Small intestine (tissue), 7 donors: Measurements from ENCODE around the gene NEURL2. TPM values are rescaled to one million over a fixed set of nuclear protein-coding genes. Genes with fewer than 3 reads are reported as not detected.
A peak's percentile ranks its signal among the peaks of the same experiment; 100 is the strongest.
"Not testable (repeated sequence)": the region's sequence is repeated elsewhere in the genome, so short reads cannot be mapped to it uniquely, and the experiment has no call there.

Experiments used
- DNase-seq, 2 donors: peaks; one replicate each; pipeline versions ENCODE4 v3.0.0 to v3.0.0-alpha.2; 2013
- FAIRE-seq: peaks from 2 replicates; lab custom pipeline; 2012; peaks lifted over from hg19 to GRCh38; lab: Jason Lieb, UNC
- H3K27ac ChIP-seq, 3 donors: one replicate each; pipeline ENCODE4 v1.5.1; 2013; ENCODE audit warnings: low read length in 2 of 3, mild to moderate bottlenecking in 2 of 3, control low read depth in 1 of 3, inconsistent platforms in 1 of 3, low read depth in 1 of 3, moderate library complexity in 1 of 3
- H3K27me3 ChIP-seq, 3 donors: one replicate each; pipeline ENCODE4 v1.6.1; 2013; ENCODE audit warnings: low read length in 3 of 3, inconsistent platforms in 1 of 3; ENCODE audit not compliant: control insufficient read depth in 3 of 3, insufficient read depth in 3 of 3
- H3K36me3 ChIP-seq, 3 donors: one replicate each; pipeline ENCODE4 v1.6.1; 2013; ENCODE audit warnings: low read length in 3 of 3, inconsistent platforms in 1 of 3, low read depth in 1 of 3, mild to moderate bottlenecking in 1 of 3, moderate library complexity in 1 of 3; ENCODE audit not compliant: control insufficient read depth in 3 of 3, insufficient read depth in 2 of 3
- H3K4me1 ChIP-seq, 3 donors: one replicate each; pipeline ENCODE4 v1.6.1; 2013; ENCODE audit warnings: low read length in 2 of 3, inconsistent platforms in 1 of 3, low read depth in 1 of 3, mild to moderate bottlenecking in 1 of 3, moderate library complexity in 1 of 3; ENCODE audit not compliant: control insufficient read depth in 3 of 3, insufficient read depth in 2 of 3
- H3K4me3 ChIP-seq, 3 donors: one replicate each; pipeline ENCODE4 v1.5.1; 2013; ENCODE audit warnings: low read length in 3 of 3, control low read depth in 1 of 3, inconsistent platforms in 1 of 3, low read depth in 1 of 3, mild to moderate bottlenecking in 1 of 3, moderate library complexity in 1 of 3
- H3K9me3 ChIP-seq, 2 donors: one replicate each; pipeline ENCODE4 v1.6.1; 2013; ENCODE audit warnings: low read depth in 1 of 2, low read length in 1 of 2; ENCODE audit not compliant: control insufficient read depth in 2 of 2, insufficient read depth in 1 of 2
- WGBS, 3 donors: extraction: QIAGEN DNeasy Blood & Tissue Kit; methylation state at CpG; one replicate each; pipeline ENCODE4 v1.1.7; 2013; 5-methylcytosine and 5-hydroxymethylcytosine counted together
- polyA plus RNA-seq, 4 donors: library from polyadenylated mRNA; stranded (reverse) in 3 of 4; unstranded in 1 of 4; fragments of 200-250 nt in 3 of 4; fragments of 120-200 nt in 1 of 4; gene quantifications; one replicate each; pipeline versions ENCODE4 v1.2.1 to v1.2.3, GENCODE V29; 2013
- donor health status: healthy with polysubstance abuse.
- donor health status: control.
- donor health status: control.
- donor health status: Bipolar disorder and iron deficiency.
- donor health status: healthy.

The NEURL2 gene
- polyA plus RNA-seq, 4 donors, result 2.9 to 20.2 (median 4.0) TPM

DNA sequence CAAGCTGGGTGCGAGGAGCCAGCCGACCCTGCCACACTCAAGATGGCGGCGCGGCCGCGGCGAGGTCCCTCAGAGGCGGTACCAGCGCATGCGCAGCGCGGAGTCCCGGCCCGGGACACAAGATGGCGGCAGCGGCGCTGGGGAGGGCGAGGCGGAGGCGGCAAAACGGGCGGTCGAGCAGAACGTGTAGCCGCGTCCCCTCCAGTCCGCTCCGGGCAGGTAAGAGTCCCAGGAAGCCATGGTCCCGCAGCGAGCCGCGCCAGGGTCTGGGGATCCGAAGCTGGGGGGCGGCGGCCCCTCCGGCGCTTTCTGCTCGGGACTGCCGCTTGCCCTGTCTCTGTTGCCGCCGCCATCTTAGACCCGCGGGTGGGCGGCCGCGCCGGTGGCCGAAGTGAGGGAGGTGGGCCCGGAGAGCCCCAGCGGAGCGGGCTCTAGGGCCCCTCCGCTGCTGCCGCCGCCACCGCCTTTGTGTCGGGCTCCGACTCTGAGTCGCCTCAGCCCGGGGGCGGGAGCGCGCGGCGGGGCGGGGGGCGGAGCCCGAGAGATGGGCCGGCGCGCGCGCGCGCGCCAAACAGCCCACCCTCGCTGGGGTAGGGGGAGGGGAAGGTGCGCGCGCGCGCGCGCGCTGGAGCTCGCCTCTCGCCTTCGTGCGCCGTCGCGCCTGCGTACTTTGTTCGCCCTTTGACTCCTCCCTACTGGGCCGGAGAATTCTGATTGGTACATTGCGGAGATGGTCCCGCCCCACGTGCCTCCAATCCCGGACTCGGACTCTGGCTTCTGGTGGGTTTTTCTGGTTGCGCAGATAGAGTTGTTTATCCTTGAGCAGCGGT is 43.8 kb upstream of the NEURL2 start, which contains the start of gene PCIF1:
Gene PCIF1, plus strand, starts transcription at position 98 of the 830 bp plus-strand sequence. CDS start 4,317 bp downstream, outside the sequence.
- Histone ChIP-seq H3K4me1 (peaks cover 0 to 12% (median 3%) of the 10 kb centered on the region in 3 donors), H3K27me3 (no peaks in the 10 kb centered on the region), H3K4me3 (peak within 1 kb of the TSS; percentile 89 to 98 (median 91)), H3K9me3 (no peaks in the 10 kb centered on the region), H3K27ac (peak within 1 kb of the TSS; percentile 99 to 100 (median 100)), H3K36me3 (peaks cover 4 to 34% (median 14%) of the 10 kb centered on the region in 3 donors)
- no peak for FAIRE-seq
- DNase-seq, result peak; percentile 98 to 99
- 0% methylated on average over 58 to 102 of the region's 102 CpGs for WGBS, 3 donors

DNA sequence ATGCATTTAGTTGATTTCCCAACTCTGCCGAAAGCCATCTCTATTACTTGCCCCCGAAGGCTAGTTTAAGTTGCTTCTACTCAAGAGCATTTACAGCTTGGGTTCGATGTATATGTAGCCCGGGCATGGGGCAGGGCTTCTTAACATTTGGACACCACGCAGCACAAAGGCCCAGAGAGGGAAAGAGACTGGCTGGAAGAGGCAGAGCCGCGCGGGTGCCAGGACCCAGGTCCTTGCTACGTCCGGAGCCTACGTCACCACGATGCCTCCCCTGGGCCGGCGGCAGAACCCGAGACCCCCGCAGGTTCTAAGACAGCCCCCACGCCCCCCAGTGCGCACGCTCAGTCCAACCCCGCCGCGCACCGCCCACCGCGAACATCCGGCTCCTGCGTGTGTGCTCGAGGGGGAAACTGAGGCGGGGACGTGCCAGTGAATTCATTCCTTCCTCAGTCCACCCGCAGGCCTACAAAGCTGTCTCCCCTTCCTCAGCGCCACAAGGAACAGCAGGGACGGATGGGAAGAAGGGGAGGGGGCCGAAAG is 43.1 kb upstream of the NEURL2 start:
- Histone ChIP-seq H3K27ac (peak overlapping the region; percentile 99 to 100 (median 100)), H3K9me3 (no peaks in the 10 kb centered on the region), H3K27me3 (no peaks in the 10 kb centered on the region), H3K4me3 (peak overlapping the region; percentile 89 to 98 (median 91)), H3K36me3 (peaks cover 3 to 27% (median 9%) of the 10 kb centered on the region in 3 donors), H3K4me1 (peaks cover 0 to 12% (median 3%) of the 10 kb centered on the region in 3 donors)
- peak in 1 of 2 donors; percentile 46 for DNase-seq
- no peak for FAIRE-seq
- WGBS, 3 donors, result 0% methylated on average over 27 to 34 of the region's 34 CpGs

DNA sequence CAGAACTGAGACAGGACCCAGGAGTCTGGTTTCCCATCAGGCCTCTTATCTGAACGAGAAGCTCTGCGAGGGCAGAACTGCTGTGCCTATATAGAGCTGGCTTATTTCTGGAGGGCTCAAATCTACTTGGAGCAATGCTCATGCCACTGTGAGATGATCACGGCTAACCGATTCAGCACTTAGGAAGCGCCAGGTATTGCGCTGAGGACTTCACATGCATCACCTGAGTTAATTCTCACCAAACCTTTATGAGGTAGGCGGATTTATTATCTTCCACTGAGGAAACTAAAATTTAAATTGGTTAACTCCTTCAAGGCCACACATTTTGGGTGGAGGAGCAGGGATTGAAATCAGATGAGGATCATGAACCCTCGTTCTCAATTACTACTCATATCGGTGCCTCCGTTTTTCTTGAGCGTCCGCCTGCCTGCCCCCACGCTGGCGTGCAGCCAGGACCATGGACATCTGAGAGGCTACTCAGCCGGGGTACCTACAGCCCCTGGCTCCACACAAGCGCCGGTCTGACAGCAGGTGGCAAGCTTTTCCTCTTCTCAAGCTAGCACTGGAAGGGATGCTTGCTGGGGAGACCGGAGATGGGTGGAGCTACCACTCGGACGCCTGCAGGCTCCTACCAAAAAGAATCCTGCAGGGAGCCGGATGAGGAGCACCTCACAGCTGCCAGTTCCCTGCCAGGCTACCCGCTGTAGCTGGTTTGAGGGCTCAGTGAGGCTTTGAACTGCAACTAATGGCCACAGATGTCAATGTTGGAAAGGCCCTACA is 42.4 kb upstream of the NEURL2 start:
- H3K9me3 ChIP-seq, result no peaks in the 10 kb centered on the region
- FAIRE-seq (no peak), DNase-seq (peak; percentile 61 to 78)
- H3K4me3 ChIP-seq, result peak overlapping the region; percentile 89 to 98 (median 91)
- peaks cover 0 to 12% (median 3%) of the 10 kb centered on the region in 3 donors for H3K4me1 ChIP-seq
- peak overlapping the region; percentile 99 to 100 (median 100) for H3K27ac ChIP-seq
- WGBS, 3 donors, result 9 to 18% (median 17%) methylated on average over 22 of the region's 22 CpGs
- no peaks in the 10 kb centered on the region for H3K27me3 ChIP-seq
- peaks cover 3 to 20% (median 5%) of the 10 kb centered on the region in 3 donors for H3K36me3 ChIP-seq

DNA sequence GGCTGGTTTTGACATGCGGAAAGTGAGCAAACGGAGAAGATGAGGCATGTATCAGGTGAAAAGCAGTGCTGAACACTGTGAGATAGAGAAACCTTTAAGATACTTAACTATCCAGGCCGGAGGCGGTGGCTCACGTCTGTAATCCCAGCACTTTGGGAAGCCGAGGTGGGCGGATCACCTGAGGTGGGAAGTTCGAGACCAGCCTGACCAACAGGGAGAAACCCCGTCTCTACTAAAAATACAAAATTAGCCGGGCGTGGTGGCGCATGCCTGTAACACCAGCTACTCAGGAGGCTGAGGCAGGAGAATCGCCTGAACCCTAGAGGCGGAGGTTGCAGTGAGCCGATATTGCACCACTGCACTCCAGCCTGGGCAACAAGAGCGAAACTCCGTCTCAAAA is 40.7 kb upstream of the NEURL2 start:
- WGBS, 3 donors, result 92 to 93% (median 92%) methylated on average over 15 to 17 of the region's 17 CpGs
- H3K4me3 ChIP-seq, H3K27ac ChIP-seq, H3K27me3 ChIP-seq, H3K9me3 ChIP-seq, DNase-seq, H3K36me3 ChIP-seq, FAIRE-seq: not testable (repeated sequence)
- H3K4me1 ChIP-seq, result peaks cover 0 to 12% (median 3%) of the 10 kb centered on the region in 3 donors

DNA sequence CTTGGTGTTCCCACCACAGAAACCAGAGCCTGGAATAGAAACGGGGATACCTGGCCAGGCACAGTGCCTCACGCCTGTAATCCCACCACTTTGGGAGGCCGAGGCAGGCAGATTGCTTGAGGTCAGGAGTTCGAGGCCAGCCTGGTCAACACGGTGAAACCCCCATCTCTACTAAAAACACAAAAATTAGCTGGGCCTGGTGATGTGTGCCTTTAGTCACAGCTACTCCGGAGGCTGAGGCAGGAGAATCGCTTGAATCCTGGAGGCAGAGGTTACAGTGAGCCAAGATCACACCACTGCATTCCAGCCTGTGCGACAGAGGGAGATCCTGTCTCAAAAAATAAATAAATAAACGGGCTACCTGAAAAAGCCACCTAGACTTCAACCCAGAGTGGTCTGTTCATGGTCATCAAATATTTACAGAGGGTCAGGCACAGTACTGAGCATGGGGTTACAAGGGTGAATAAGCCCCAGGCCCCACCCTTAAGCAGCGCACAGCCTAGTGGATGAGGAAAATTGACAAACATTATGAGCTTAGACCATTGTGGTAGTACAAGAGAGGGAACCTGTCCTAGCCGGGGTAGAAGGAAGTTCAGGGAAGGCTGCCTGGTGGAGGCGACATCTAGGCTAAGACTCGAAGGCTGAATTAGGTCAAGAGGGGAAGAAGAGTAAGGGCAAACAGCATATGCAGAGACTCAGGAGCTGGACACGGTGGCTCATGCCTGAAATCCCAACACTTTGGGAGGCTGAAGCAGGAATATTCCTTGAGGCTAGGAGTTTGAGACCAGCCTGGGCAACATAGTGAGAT is 36.3 kb upstream of the NEURL2 start:
- H3K4me1 ChIP-seq, result peaks cover 0 to 10% (median 0%) of the 10 kb centered on the region in 3 donors
- DNase-seq, result no peak
- H3K36me3 ChIP-seq, result peaks cover 0 to 2% (median 0%) of the 10 kb centered on the region in 3 donors
- no peak overlapping the region for H3K27ac ChIP-seq
- H3K4me3 ChIP-seq, result no peak overlapping the region
- H3K9me3 ChIP-seq, result no peaks in the 10 kb centered on the region
- 50 to 77% (median 69%) methylated on average over 14 of the region's 14 CpGs for WGBS, 3 donors
- H3K27me3 ChIP-seq, result no peaks in the 10 kb centered on the region
- FAIRE-seq, result no peak

DNA sequence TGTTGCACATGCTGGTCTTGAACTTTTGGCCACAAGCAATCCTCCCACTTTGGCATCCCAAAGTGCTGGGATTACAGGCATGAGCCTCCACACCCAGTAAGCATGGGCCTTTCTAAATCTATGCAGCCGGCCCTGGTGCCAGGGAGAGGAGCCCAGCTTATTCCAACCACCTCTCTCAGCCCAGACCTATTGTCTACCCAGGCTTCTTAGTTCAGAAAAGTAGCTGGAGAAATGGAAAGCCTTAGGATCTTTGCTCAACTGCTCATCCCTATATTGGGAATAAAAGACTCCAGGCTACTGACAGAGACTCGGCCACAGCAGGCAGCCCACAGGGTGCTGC is 35.7 kb upstream of the NEURL2 start:
- 66 to 87% (median 85%) methylated on average over 2 of the region's 2 CpGs for WGBS, 3 donors
- H3K27me3 ChIP-seq, result no peaks in the 10 kb centered on the region
- FAIRE-seq (no peak), DNase-seq (no peak)
- H3K36me3 ChIP-seq, result peaks cover 0 to 2% (median 0%) of the 10 kb centered on the region in 3 donors
- H3K9me3 ChIP-seq, result no peaks in the 10 kb centered on the region
- H3K4me3 ChIP-seq, result no peak overlapping the region
- no peak overlapping the region for H3K27ac ChIP-seq
- H3K4me1 ChIP-seq, result peaks cover 0 to 7% (median 0%) of the 10 kb centered on the region in 3 donors

DNA sequence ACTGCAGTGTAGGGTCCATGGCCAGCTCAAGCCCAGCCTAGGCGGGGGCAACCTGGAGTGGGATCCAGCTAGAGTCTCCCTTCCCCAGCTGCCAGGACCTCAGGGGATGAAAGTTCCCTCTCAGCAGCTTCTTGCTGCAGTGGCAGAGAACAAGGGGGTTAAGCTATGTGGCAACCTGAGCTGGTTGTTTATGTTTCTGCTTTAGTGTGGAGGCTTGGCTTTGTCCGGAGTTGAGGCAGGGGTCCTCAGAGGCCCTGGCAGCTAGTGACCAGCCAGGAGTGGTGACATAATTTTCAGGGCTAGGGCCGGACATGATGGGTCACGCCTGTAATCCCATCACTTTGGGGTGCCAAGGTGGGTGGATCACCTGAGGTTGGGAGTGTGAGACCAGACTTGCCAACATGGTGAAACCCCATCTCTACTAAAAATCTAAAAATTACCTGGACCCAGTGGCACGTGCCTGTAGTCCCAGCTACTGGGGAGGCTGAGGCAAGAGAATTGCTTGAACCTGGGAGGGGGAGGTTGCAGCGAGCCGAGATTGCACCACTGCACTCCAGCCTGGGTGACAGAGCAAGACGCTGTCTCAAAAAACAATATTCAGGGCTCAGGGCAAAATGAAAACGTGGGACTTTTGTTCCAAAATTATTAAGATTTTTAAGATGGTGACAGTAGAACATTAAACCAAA is 35.0 kb upstream of the NEURL2 start:
- Histone ChIP-seq H3K27me3 (no peaks in the 10 kb centered on the region), H3K4me3 (no peak overlapping the region), H3K4me1 (peaks cover 0 to 7% (median 0%) of the 10 kb centered on the region in 3 donors), H3K27ac (no peak overlapping the region), H3K9me3 (no peaks in the 10 kb centered on the region), H3K36me3 (no peaks in the 10 kb centered on the region)
- DNase-seq, result no peak
- WGBS, 3 donors, result 54 to 65% (median 63%) methylated on average over 9 of the region's 9 CpGs
- FAIRE-seq, result no peak
